Omental fat pad (tissue), 4 donors: ENCODE data around the gene FAM234A. TPM values are rescaled to one million over a fixed set of nuclear protein-coding genes. Genes with fewer than 3 reads are reported as not detected.

Experiments used
- ATAC-seq: fragments of 150-250 bp; one replicate; pipeline ENCODE4 v1.9.1; 2016; ENCODE audit warnings: mild to moderate bottlenecking, moderate library complexity; ENCODE audit not compliant: low FRiP score
- DNase-seq: peaks from one replicate; pipeline ENCODE4 v3.0.0-alpha.2; 2019; ENCODE audit warnings: low spot score
- CTCF ChIP-seq, 3 donors: fragments of 450-650 bp; IDR thresholded peaks; one replicate each; pipeline ENCODE4 v1.5.1; 2016 to 2017; ENCODE audit warnings: antibody characterized with exemption in 3 of 3, mild to moderate bottlenecking in 3 of 3, moderate library complexity in 2 of 3
- total RNA-seq, 4 donors: library from RNA; depleted of rRNA; stranded (reverse); fragments of >200 nt; gene quantifications; one replicate each; pipeline ENCODE4 v1.1.0, GENCODE V29; 2016

The FAM234A gene
- total RNA-seq, 4 donors from 2014 or later, result 48.5 to 119 (median 69.3) TPM

GRCh38 chr16:314351-314750 lies 79.7 kb downstream of the FAM234A start:
- ATAC-seq (no peak), DNase-seq (no peak)
- TF ChIP-seq CTCF (IDR thresholded peaks at IDR 0.05), result no peak

GRCh38 chr16:314795-315299 lies 80.2 kb downstream of the FAM234A start:
- ATAC-seq, result no peak
- DNase-seq, result no peak
- no peak for TF ChIP-seq CTCF (IDR thresholded peaks at IDR 0.05)

Other genes with a start within 250 kb of the FAM234A start
- gene POLR3K, start 181.2 kb upstream of the FAM234A start, total RNA-seq, result 1 to 10 TPM; 3.4 to 6.3 (median 4.1) TPM
- 10 to 100 TPM; 14.1 to 20.3 (median 17.6) TPM for gene SNRNP25, start 181.0 kb upstream of the FAM234A start, total RNA-seq
- 10 to 100 TPM; 17.7 to 66.8 (median 18.8) TPM for gene RHBDF1, start 162.2 kb upstream of the FAM234A start, total RNA-seq
- 100 to 1,000 TPM in 1 of 4 donors, 10 to 100 TPM in 3; 49.1 to 107 (median 87.2) TPM for gene MPG, start 156.6 kb upstream of the FAM234A start, total RNA-seq
- gene NPRL3, start 96.1 kb upstream of the FAM234A start, total RNA-seq, result 10 to 100 TPM; 14.5 to 25.5 (median 20.2) TPM
- not detected for gene HBZ, start 82.2 kb upstream of the FAM234A start, total RNA-seq
- gene HBM, start 68.8 kb upstream of the FAM234A start, total RNA-seq, result not detected
- 1,000 to 10,000 TPM in 1 of 4 donors, 100 to 1,000 TPM in 2, 10 to 100 TPM in 1; 91.3 to 2,323 (median 185) TPM for gene HBA2, start 61.9 kb upstream of the FAM234A start, total RNA-seq
- 100 to 1,000 TPM in 2 of 4 donors, 10 to 100 TPM in 2; 56.8 to 998 (median 122) TPM for gene HBA1, start 58.1 kb upstream of the FAM234A start, total RNA-seq
- 1 to 10 TPM in 1 of 4 donors, not detected in 3; 3.0 TPM for gene HBQ1, start 54.4 kb upstream of the FAM234A start, total RNA-seq
- gene LUC7L, start 5.4 kb upstream of the FAM234A start, total RNA-seq, result 100 to 1,000 TPM in 1 of 4 donors, 10 to 100 TPM in 3; 52.7 to 115 (median 76.8) TPM
- 10 to 100 TPM in 2 of 4 donors, 1 to 10 TPM in 2; 5.0 to 23.5 (median 13.8) TPM for gene RGS11, start 41.1 kb downstream of the FAM234A start, total RNA-seq
- gene ARHGDIG, start 45.8 kb downstream of the FAM234A start, total RNA-seq, result 10 to 100 TPM in 1 of 4 donors, 1 to 10 TPM in 2, not detected in 1; 2.3 to 12.2 (median 5.9) TPM
- gene PDIA2, start 48.3 kb downstream of the FAM234A start, total RNA-seq, result 1 to 10 TPM in 3 of 4 donors, not detected in 1; 1.5 to 5.3 (median 2.7) TPM
- 10 to 100 TPM; 17.0 to 36.6 (median 20.9) TPM for gene AXIN1, start 117.9 kb downstream of the FAM234A start, total RNA-seq
- 10 to 100 TPM; 53.3 to 58.2 (median 53.9) TPM for gene MRPL28, start 135.7 kb downstream of the FAM234A start, total RNA-seq
- 10 to 100 TPM; 27.3 to 41.1 (median 39.0) TPM for gene PGAP6, start 147.2 kb downstream of the FAM234A start, total RNA-seq
- gene NME4, start 162.4 kb downstream of the FAM234A start, total RNA-seq, result 100 to 1,000 TPM in 1 of 4 donors, 10 to 100 TPM in 3; 49.5 to 115 (median 79.3) TPM
- 10 to 100 TPM; 16.5 to 30.9 (median 21.4) TPM for gene DECR2, start 167.1 kb downstream of the FAM234A start, total RNA-seq
- gene RAB11FIP3, start 190.8 kb downstream of the FAM234A start, total RNA-seq, result 10 to 100 TPM; 24.9 to 52.2 (median 48.7) TPM